Muscle of leg (tissue), 11 donors: ENCODE data around the gene PIP5K1B. TPM values are rescaled to one million over a fixed set of nuclear protein-coding genes. Genes with fewer than 3 reads are reported as not detected.

ENCODE experiments used
- DNase-seq: peaks from one replicate; pipeline ENCODE4 v3.0.0; 2013
- H3K27ac ChIP-seq: one replicate; pipeline ENCODE4 v1.5.1; 2013; ENCODE audit warnings: mild to moderate bottlenecking, low read length, control low read depth
- H3K27me3 ChIP-seq: one replicate; pipeline ENCODE4 v1.6.1; 2013; ENCODE audit warnings: low read length; ENCODE audit not compliant: control insufficient read depth, insufficient read depth
- H3K36me3 ChIP-seq: one replicate; pipeline ENCODE4 v1.6.1; 2013; ENCODE audit warnings: low read length; ENCODE audit not compliant: control insufficient read depth, insufficient read depth
- H3K4me1 ChIP-seq: one replicate; pipeline ENCODE4 v1.6.1; 2013; ENCODE audit warnings: low read length; ENCODE audit not compliant: control insufficient read depth, insufficient read depth
- H3K4me3 ChIP-seq: one replicate; pipeline ENCODE4 v1.5.1; 2013; ENCODE audit warnings: low read length, control low read depth
- H3K9me3 ChIP-seq: replicated peaks from 2 replicates; pipeline ENCODE4 v1.6.1; 2013; ENCODE audit warnings: low read depth, low read length; ENCODE audit not compliant: control insufficient read depth
- WGBS: methylation state at CpG from one replicate; pipeline ENCODE4 v1.1.5; 2013; ENCODE audit warnings: missing lambda C conversion rate; ENCODE audit not compliant: insufficient coverage; 5-methylcytosine and 5-hydroxymethylcytosine counted together
- polyA plus RNA-seq, 8 donors: library from polyadenylated mRNA; unstranded; fragments of 120-200 nt; gene quantifications; one replicate each; pipeline versions ENCODE4 v1.2.1 to v1.2.3, GENCODE V29; 2013; ENCODE audit warnings: inconsistent platforms in 1 of 8, low replicate concordance in 1 of 8; ENCODE audit not compliant: insufficient read length in 8 of 8, insufficient read depth in 1 of 8
- total RNA-seq: library from RNA; stranded (reverse); fragments of 120-200 nt; gene quantifications from one replicate; pipeline ENCODE4 v1.2.4, GENCODE V29; 2013

PIP5K1B gene
- total and polyA plus RNA-seq, 9 donors, result 0.91 to 3.1 (median 1.3) TPM

GRCh38 chr9:68717552-68718443, 12.8 kb downstream of the PIP5K1B start:
- DNase-seq, result no peak
- no CpG with 5 or more reads among the region's 2 CpGs for WGBS
- Histone ChIP-seq H3K4me1 (no peaks in the 10 kb centered on the region), H3K9me3 (no peaks in the 10 kb centered on the region), H3K36me3 (no peaks in the 10 kb centered on the region), H3K27ac (no peak overlapping the region), H3K4me3 (no peak overlapping the region), H3K27me3 (no peaks in the 10 kb centered on the region)

GRCh38 chr9:68719847-68720246, 14.8 kb downstream of the PIP5K1B start:
- WGBS, result 11% methylated on average over 1 of the region's 2 CpGs
- Histone ChIP-seq H3K4me1 (no peaks in the 10 kb centered on the region), H3K27me3 (no peaks in the 10 kb centered on the region), H3K36me3 (no peaks in the 10 kb centered on the region), H3K27ac (no peak overlapping the region), H3K4me3 (no peak overlapping the region), H3K9me3 (no peaks in the 10 kb centered on the region)
- no peak for DNase-seq

GRCh38 chr9:68720656-68721313, 15.7 kb downstream of the PIP5K1B start:
- no peaks in the 10 kb centered on the region for H3K27me3 ChIP-seq
- H3K36me3 ChIP-seq, result no peaks in the 10 kb centered on the region
- H3K4me3 ChIP-seq, result no peak overlapping the region
- H3K9me3 ChIP-seq, result no peaks in the 10 kb centered on the region
- DNase-seq, result no peak
- no peak overlapping the region for H3K27ac ChIP-seq
- WGBS, result 91% methylated on average over 3 of the region's 7 CpGs
- H3K4me1 ChIP-seq, result no peaks in the 10 kb centered on the region

GRCh38 chr9:68721666-68722330, 16.8 kb downstream of the PIP5K1B start:
- Histone ChIP-seq H3K4me3 (no peak overlapping the region), H3K4me1 (no peaks in the 10 kb centered on the region), H3K27ac (no peak overlapping the region), H3K9me3 (no peaks in the 10 kb centered on the region), H3K27me3 (no peaks in the 10 kb centered on the region), H3K36me3 (no peaks in the 10 kb centered on the region)
- no peak for DNase-seq
- WGBS, result 95% methylated on average over 5 of the region's 8 CpGs

- no peak for DNase-seq
- 92% methylated on average over 3 of the region's 3 CpGs for WGBS
These were observed 20.0 kb downstream of the PIP5K1B start for GRCh38 chr9:68725070-68725469.

GRCh38 chr9:68726489-68726888, 21.4 kb downstream of the PIP5K1B start:
- H3K27ac ChIP-seq, result no peak overlapping the region
- WGBS, result 100% methylated on average over 2 of the region's 5 CpGs

More at GRCh38 chr9:68725070-68725469, 20.0 kb downstream of the PIP5K1B start:
- H3K36me3 ChIP-seq, result no peaks in the 10 kb centered on the region
- H3K9me3 ChIP-seq, result no peaks in the 10 kb centered on the region
- H3K27ac ChIP-seq, result no peak overlapping the region
- H3K4me1 ChIP-seq, result no peaks in the 10 kb centered on the region
- H3K4me3 ChIP-seq, result no peak overlapping the region
- no peaks in the 10 kb centered on the region for H3K27me3 ChIP-seq

GRCh38 chr9:68727636-68728035, 22.6 kb downstream of the PIP5K1B start:
- no peaks in the 10 kb centered on the region for H3K27me3 ChIP-seq
- H3K4me1 ChIP-seq, result no peaks in the 10 kb centered on the region
- no peaks in the 10 kb centered on the region for H3K36me3 ChIP-seq
- no CpG with 5 or more reads among the region's 2 CpGs for WGBS
- H3K9me3 ChIP-seq, result no peaks in the 10 kb centered on the region
- DNase-seq, result no peak
- H3K4me3 ChIP-seq, result no peak overlapping the region
- no peak overlapping the region for H3K27ac ChIP-seq

More at GRCh38 chr9:68726489-68726888, 21.4 kb downstream of the PIP5K1B start:
- no peak for DNase-seq
- no peaks in the 10 kb centered on the region for H3K36me3 ChIP-seq
- no peaks in the 10 kb centered on the region for H3K9me3 ChIP-seq
- H3K27me3 ChIP-seq, result no peaks in the 10 kb centered on the region
- no peak overlapping the region for H3K4me3 ChIP-seq
- no peaks in the 10 kb centered on the region for H3K4me1 ChIP-seq

GRCh38 chr9:68728731-68729130, 23.7 kb downstream of the PIP5K1B start:
- no peak overlapping the region for H3K27ac ChIP-seq
- H3K4me1 ChIP-seq, result no peaks in the 10 kb centered on the region
- no peaks in the 10 kb centered on the region for H3K36me3 ChIP-seq
- no peaks in the 10 kb centered on the region for H3K9me3 ChIP-seq
- no peaks in the 10 kb centered on the region for H3K27me3 ChIP-seq
- DNase-seq, result no peak
- no peak overlapping the region for H3K4me3 ChIP-seq
- WGBS, result 75% methylated on average over 1 of the region's 1 CpG

GRCh38 chr9:68730570-68731235, 25.7 kb downstream of the PIP5K1B start:
- DNase-seq, result no peak
- Histone ChIP-seq H3K4me3 (no peak overlapping the region), H3K27me3 (no peaks in the 10 kb centered on the region), H3K27ac (no peak overlapping the region), H3K4me1 (no peaks in the 10 kb centered on the region), H3K36me3 (no peaks in the 10 kb centered on the region), H3K9me3 (no peaks in the 10 kb centered on the region)
- WGBS, result 100% methylated on average over 1 of the region's 2 CpGs
